DOHH2 (cell line): ENCODE measurements around the gene PIK3CA.

Source experiments
- H3F3A ChIP-seq: fragments of 200-600 bp; sonication (generic), shearing (Covaris generic); 2 replicates; pipeline ENCODE4 v1.6.0; 2016; ENCODE audit warnings: antibody characterized with exemption, mild to moderate bottlenecking; ENCODE audit not compliant: control insufficient read depth, insufficient read depth
- H3K27ac ChIP-seq: fragments of 200-600 bp; sonication (generic); 2 replicates; pipeline ENCODE4 v1.5.1; 2014; ENCODE audit warnings: low read depth, mild to moderate bottlenecking, low read length, moderate library complexity
- H3K27me3 ChIP-seq: fragments of 200-600 bp; sonication (generic); 2 replicates; pipeline ENCODE4 v1.6.1; 2014; ENCODE audit warnings: mild to moderate bottlenecking, low read length, mixed read lengths; ENCODE audit not compliant: control insufficient read depth
- H3K36me3 ChIP-seq: fragments of 200-600 bp; sonication (generic); 2 replicates; pipeline ENCODE4 v1.6.1; 2014; ENCODE audit warnings: mild to moderate bottlenecking, low read length, moderate library complexity, mixed read lengths; ENCODE audit not compliant: control insufficient read depth
- H3K4me1 ChIP-seq: fragments of 200-600 bp; sonication (generic); 2 replicates; pipeline ENCODE4 v1.6.1; 2014; ENCODE audit warnings: mild to moderate bottlenecking, low read length, mixed read lengths; ENCODE audit not compliant: control insufficient read depth
- H3K4me2 ChIP-seq: fragments of 200-600 bp; sonication (generic); 2 replicates; pipeline ENCODE4 v1.6.0; 2014; ENCODE audit warnings: mild to moderate bottlenecking, low read length, moderate library complexity
- H3K4me3 ChIP-seq: fragments of 200-600 bp; sonication (generic); 2 replicates; pipeline ENCODE4 v1.5.1; 2014; ENCODE audit warnings: mild to moderate bottlenecking, low read length, mixed read lengths
- H3K79me2 ChIP-seq: fragments of 200-600 bp; sonication (generic); 2 replicates; pipeline ENCODE4 v1.6.1; 2014; ENCODE audit warnings: mild to moderate bottlenecking, low read length, mixed read lengths; ENCODE audit not compliant: control insufficient read depth
- H3K9me2 ChIP-seq: fragments of 200-600 bp; sonication (generic); replicated peaks from 2 replicates; pipeline ENCODE4 v1.6.1; 2014; ENCODE audit warnings: mild to moderate bottlenecking, low read length, mixed read lengths; ENCODE audit not compliant: control insufficient read depth
- H3K9me3 ChIP-seq: fragments of 200-600 bp; sonication (generic); 2 replicates; pipeline ENCODE4 v1.6.1; 2014; ENCODE audit warnings: antibody characterized with exemption, low read length, mixed read lengths; ENCODE audit not compliant: control insufficient read depth, insufficient read depth
- H4K20me1 ChIP-seq: fragments of 200-600 bp; sonication (generic); 2 replicates; pipeline ENCODE4 v1.6.0; 2014; ENCODE audit warnings: low read depth, mild to moderate bottlenecking, antibody characterized with exemption, low read length, moderate library complexity; ENCODE audit not compliant: control insufficient read depth, insufficient read depth
- EZH2phosphoT487 ChIP-seq: fragments of 200-600 bp; sonication (generic); IDR thresholded peaks from 2 replicates; pipeline ENCODE4 v1.6.1; 2017; ENCODE audit warnings: borderline replicate concordance, mild to moderate bottlenecking, antibody characterized with exemption, low read length, moderate library complexity, mixed read lengths
- TF ChIP-seq, protein P1 (sequence below): fragments of 200-600 bp; sonication (generic); IDR thresholded peaks from one replicate; pipeline ENCODE4 v1.5.1; 2014; ENCODE audit warnings: antibody characterized with exemption, mild to moderate bottlenecking, low read depth, low read length; ENCODE audit not compliant: poor library complexity, severe bottlenecking

PIK3CA gene

DNA sequence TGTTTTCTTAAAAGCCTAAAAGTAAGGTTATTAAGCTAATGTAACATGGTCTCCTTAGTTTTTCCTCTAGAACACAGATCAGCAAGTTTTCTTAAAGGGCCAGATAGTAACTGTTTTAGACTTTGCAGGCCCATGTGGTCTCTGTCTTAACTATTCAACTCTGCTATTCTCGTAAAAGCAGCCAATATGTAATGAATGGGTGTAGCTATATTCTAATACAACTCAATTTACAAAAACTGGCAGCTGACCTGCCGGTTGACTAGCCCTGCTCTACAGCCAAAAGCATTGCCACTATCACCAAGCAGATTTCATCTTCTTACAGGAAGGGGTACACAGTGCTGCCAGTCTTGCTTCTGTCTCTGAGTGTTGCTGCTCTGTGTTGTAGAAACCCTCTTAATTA lies 75.4 kb downstream of the PIK3CA start:
- peaks cover 30% of the 10 kb centered on the region for H3K36me3 ChIP-seq
- H3K79me2 ChIP-seq, result no peaks in the 10 kb centered on the region
- no peaks in the 10 kb centered on the region for H3K9me3 ChIP-seq
- TF ChIP-seq, protein P1, sequence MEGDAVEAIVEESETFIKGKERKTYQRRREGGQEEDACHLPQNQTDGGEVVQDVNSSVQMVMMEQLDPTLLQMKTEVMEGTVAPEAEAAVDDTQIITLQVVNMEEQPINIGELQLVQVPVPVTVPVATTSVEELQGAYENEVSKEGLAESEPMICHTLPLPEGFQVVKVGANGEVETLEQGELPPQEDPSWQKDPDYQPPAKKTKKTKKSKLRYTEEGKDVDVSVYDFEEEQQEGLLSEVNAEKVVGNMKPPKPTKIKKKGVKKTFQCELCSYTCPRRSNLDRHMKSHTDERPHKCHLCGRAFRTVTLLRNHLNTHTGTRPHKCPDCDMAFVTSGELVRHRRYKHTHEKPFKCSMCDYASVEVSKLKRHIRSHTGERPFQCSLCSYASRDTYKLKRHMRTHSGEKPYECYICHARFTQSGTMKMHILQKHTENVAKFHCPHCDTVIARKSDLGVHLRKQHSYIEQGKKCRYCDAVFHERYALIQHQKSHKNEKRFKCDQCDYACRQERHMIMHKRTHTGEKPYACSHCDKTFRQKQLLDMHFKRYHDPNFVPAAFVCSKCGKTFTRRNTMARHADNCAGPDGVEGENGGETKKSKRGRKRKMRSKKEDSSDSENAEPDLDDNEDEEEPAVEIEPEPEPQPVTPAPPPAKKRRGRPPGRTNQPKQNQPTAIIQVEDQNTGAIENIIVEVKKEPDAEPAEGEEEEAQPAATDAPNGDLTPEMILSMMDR, result no peak
- no peak for TF ChIP-seq EZH2phosphoT487
- no peak overlapping the region for H3K4me2 ChIP-seq
- H3F3A ChIP-seq, result no peaks in the 10 kb centered on the region; the same call in 1 of the 2 replicates
- H3K4me1 ChIP-seq, result no peaks in the 10 kb centered on the region
- no peaks in the 10 kb centered on the region for H4K20me1 ChIP-seq
- H3K9me2 ChIP-seq, result no peaks in the 10 kb centered on the region
- no peaks in the 10 kb centered on the region for H3K27me3 ChIP-seq
- no peak overlapping the region for H3K27ac ChIP-seq
- H3K4me3 ChIP-seq, result no peak overlapping the region

DNA sequence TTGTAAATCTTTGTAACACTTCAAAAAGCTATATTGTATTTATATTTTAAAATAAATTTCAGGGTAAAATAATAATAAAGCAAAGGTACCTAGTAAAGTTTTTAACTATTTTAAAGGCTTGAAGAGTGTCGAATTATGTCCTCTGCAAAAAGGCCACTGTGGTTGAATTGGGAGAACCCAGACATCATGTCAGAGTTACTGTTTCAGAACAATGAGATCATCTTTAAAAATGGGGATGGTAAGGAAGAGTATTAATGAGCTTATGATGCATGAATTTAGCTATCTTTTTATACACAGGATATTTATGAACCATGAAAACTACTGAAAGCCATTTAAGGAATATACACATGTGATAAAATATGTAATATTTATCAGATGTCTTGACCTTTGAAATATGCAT lies 76.4 kb downstream of the PIK3CA start:
- H3K9me3 ChIP-seq, result no peaks in the 10 kb centered on the region
- no peak overlapping the region for H3K4me3 ChIP-seq
- H3F3A ChIP-seq, result no peaks in the 10 kb centered on the region; the same call in 1 of the 2 replicates
- no peaks in the 10 kb centered on the region for H3K4me1 ChIP-seq
- no peaks in the 10 kb centered on the region for H4K20me1 ChIP-seq
- no peaks in the 10 kb centered on the region for H3K27me3 ChIP-seq
- no peaks in the 10 kb centered on the region for H3K79me2 ChIP-seq
- H3K36me3 ChIP-seq, result peaks cover 31% of the 10 kb centered on the region
- no peak overlapping the region for H3K4me2 ChIP-seq
- no peaks in the 10 kb centered on the region for H3K9me2 ChIP-seq
- TF ChIP-seq, protein P1, result no peak
- no peak for TF ChIP-seq EZH2phosphoT487
- H3K27ac ChIP-seq, result no peak overlapping the region

DNA sequence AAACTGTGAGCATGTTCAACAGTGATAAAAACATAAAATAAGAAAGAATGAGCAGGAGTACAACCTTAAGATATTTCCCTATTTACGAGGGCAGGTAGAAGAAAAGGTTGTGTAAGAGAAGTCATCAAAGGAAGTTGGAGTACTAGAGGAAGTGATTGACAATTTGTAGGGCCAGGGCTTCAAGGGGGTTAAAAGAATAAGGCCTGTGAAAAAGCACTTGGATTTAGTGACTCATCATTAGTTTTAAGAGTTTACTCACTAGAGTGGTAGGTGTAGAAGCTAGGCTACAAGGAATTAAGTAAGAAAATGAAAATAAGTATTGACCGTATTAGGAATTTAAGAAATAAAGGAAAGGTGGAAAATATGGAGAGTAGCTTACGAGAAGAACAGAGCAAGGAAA lies 79.2 kb downstream of the PIK3CA start:
- TF ChIP-seq EZH2phosphoT487, result no peak
- TF ChIP-seq, protein P1, result no peak
- H3K27me3 ChIP-seq, result no peaks in the 10 kb centered on the region
- H3K4me2 ChIP-seq, result no peak overlapping the region

More for the DNA sequence above, 79.2 kb downstream of the PIK3CA start:
- Histone ChIP-seq H3K36me3 (peaks cover 46% of the 10 kb centered on the region), H3K4me1 (no peaks in the 10 kb centered on the region), H3K27ac (no peak overlapping the region), H3K9me3 (no peaks in the 10 kb centered on the region), H3F3A (no peaks in the 10 kb centered on the region; the same call in 1 of the 2 replicates), H3K4me3 (no peak overlapping the region), H3K9me2 (no peaks in the 10 kb centered on the region), H4K20me1 (no peaks in the 10 kb centered on the region), H3K79me2 (no peaks in the 10 kb centered on the region)
